Stimulated activated CD4-positive, alpha-beta T cell treated with anti-CD3 and anti-CD28 coated beads, Interleukin-15, amount 100 ng/mL, for 24 hours (primary cell): ENCODE data around the gene CDK18.
"Not testable (repeated sequence)": the region's sequence is repeated elsewhere in the genome, so short reads cannot be mapped to it uniquely, and the experiment has no call there.

ENCODE experiments used
- DNase-seq: peaks from one replicate; pipeline ENCODE4 v3.0.0-alpha.2; 2020

The CDK18 gene

GRCh38 chr1:205481218-205481617, 23.3 kb upstream of the CDK18 start:
- DNase-seq, result no peak

- no peak for DNase-seq
These were observed 22.8 kb upstream of the CDK18 start for GRCh38 chr1:205481629-205482151.

- not testable (repeated sequence) for DNase-seq
These were observed 21.9 kb upstream of the CDK18 start for GRCh38 chr1:205482587-205482986.

- DNase-seq, result no peak
These were observed 21.1 kb upstream of the CDK18 start for GRCh38 chr1:205483372-205483771.

GRCh38 chr1:205484985-205485967, 19.2 kb upstream of the CDK18 start:
- DNase-seq, result peak; percentile 70

DNA sequence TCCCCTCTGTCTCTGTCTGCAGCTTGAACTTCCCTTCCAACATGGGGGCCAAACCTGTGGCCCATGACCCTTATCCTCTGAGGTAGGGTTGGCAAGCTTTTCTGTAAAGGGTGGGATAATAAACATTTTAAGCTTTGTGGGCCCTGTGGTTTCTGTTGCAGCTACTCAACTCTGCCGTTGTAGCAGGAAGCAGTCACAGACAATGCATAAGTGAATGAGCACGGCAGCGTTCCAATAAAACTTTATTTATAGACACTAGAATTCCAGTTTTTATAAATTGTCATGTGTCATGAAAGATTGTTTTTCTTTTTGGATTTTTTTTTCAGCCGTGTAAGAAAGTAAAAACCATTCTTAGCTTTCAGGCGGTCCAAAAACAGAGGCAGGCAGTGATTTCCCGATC, 18.2 kb upstream of the CDK18 start:
- DNase-seq, result no peak

DNA sequence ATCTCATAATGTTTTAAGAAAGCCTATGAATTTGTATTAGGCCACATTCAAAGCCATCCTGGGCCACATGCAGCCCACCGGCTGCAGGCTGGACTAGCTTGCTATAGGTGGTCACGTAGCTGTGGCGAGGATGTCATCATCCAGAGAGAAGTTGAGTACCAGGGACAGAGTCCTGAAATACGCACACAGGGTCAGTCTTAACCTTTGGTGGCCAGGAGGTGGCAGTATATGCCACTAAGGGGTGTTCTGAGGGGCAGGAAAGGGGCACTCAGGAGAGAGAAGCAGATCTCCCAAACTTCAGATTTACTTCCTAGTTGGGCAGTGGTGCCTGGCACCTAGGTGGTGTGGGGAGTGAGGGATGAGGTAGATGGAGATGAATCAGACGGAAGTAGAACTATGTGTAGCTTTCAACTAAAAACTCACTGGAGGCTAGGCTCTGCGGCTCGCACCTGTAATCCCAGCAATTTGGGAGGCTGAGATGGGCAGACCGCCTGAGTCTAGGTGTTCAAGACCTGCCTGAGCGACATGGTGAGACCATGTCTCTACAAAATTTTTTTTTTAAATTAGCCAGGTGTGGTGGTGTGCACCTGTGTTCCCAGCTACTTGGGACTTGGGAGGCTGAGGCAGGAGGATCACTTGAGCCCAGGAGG, 16.3 kb upstream of the CDK18 start:
- DNase-seq, result peak; percentile 55

DNA sequence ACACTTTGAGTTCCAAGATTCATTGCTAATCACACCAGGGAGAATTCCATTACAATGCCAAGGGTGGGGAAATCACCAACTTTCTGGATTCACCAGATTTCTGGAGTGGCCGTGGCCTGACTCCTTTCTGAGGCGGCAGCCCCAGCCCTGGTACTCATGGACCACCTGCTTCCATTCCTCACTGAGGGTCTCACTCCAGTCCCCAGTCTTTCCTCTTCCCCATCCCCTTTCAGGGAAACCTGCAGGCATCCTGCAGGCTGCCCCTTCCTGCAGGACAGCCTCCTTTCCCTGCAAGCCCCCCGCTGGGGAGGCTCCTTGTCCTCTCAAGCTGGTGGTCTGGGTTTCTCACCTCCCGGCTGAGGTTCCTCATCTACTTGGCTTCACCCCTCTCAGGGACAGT, 12.7 kb upstream of the CDK18 start:
- DNase-seq, result no peak

GRCh38 chr1:205492201-205492667, 12.2 kb upstream of the CDK18 start:
- DNase-seq, result no peak

DNA sequence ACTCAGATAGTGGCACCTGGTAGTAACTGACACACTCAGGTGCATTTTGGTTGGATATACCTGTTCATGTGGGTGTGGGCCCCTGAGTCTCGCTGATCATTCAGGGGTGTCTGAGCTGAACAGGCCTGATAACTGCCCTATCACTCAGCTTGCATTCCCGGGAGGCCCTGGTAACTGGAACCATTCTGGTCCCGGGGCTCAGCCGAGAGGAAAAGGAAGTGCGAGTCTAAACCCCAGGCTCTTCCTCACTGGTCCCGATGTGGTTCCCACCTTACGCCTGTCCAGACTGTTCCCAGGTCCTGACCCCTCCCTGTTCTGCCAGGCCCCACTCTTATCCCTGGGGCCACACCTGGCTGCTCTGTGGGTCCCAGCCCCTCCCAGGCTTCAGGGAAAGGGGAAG, 11.7 kb upstream of the CDK18 start:
- no peak for DNase-seq

DNA sequence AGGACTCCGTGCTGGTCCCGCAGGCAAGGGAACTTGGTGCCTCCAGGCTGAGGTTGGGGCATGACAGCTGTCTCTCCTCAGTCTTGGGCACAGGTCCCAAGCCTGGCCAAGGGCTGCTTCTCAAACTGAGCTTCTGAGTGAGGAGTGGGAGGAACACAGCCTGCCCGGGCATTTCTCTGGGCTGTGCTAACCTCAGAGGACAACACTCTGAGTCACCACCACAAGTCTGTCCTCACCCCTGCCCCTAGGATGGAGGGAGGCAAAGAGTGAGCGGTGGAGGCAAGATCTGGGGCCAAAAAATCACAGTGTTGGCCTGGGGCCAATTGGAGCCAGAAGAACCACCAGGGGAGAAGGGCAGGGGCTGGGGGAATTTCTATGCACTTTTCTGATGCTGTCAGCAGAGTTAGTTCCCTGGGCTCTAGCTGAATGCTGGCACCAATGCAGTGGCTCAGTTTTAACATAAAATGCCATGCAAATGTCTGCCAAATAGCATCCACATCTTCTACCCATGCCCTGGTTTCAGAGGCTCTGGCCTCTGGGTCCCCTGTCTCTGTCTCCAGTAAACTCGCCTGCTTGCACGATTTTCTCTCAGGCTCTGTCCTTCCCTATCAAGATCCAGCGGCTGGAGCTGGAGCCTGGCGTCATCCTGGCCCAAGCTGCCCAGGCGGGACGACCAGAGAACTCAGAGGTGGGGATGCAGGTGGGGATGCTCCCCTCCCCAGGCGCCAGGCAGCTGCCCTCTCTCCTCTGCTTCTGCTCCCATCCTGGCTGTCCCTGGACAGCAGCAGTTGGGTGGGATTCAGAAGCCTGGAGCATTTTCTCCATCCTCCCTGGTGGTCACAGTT, 11.0 kb upstream of the CDK18 start:
- DNase-seq, result no peak

DNA sequence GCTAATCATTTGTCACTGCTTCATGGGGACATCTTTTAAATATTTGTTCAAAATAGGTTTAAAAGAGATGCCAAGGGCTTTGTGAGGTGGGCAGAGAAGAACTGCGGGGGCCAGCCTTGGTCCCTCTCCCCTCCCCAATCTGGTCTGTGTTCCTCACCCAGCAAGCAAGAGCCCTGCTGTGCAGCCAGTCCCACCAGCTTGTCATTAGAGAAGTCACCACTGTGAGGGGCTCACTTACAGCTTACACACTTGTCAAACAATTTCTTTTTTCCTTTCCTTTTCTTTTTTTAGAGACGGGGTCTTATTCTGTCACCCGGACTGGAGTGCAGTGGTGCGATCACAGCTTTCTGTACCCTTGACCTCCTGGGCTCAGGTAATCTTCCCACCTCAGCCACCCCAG, 10.4 kb upstream of the CDK18 start:
- no peak for DNase-seq

DNA sequence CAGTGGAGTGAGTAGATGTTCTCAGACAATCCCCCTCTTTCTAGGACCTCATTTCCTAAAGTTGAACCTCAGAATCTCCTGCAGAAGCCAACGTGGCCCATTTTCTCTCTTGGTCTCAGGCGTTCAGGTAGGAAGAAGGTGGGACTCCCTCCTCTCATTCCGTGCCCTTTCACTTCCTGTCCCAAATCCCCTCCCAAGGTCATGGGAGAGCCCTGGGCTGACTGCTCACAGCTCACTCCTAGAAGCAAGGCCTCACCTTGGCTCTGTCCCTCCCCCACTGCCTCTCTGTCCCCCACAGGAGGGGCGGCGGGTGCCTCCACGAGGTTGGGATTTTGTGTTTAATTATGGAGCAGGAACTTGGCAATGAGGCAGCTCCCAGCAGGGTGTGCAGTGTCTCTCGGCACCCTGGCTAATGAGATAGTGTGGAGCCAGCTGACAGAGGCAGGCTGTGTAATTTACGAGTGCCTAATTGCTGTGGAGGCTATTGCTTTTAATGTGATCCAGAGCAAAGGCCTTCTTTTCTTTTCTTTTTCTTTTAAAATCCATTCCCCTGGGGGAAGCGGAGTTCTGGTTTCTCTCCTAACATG, 9.1 kb upstream of the CDK18 start:
- DNase-seq, result no peak

- no peak for DNase-seq
These were observed 7.8 kb upstream of the CDK18 start for GRCh38 chr1:205496661-205497060.

DNA sequence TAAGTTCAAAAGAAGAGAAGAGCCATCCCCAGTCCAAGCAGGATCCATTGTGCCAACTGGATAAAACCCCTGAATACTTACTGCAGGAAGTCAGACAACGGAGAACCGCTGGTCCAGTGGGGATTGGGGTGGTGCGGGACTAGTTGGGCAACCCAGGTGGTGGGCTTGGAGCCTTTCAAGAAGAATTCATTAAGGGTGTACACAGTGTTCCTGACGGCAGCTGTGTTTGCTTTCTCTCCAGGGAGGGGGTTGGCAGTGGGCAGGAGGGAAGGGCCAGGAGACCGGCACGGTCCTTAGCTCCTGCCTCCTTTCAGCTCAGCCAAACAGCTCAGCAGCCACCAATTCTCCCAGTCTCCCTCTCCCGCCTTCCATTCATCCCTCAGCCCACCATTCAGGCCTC, 7.1 kb upstream of the CDK18 start:
- no peak for DNase-seq

DNA sequence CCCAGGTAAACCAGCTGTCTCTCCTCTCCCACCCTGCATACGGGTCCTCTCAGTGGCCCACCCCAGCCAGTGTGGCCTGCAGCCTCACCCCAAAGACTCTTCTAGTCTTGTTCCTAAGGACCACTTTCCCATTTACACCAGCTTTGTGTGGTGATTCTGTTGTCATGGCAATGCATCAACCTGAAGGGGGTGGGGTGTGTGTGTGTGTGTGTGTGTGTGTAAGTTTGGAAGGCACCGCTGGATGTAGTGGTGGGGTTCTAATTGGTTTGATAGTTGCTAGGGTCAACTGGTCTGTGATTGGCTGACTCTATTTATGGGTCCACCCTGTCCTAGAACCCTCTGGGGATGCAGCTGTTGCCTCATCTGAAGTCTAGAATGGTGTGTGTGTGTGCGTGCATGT, 4.7 kb upstream of the CDK18 start:
- DNase-seq, result no peak

GRCh38 chr1:205500240-205501233, 3.9 kb upstream of the CDK18 start:
- no peak for DNase-seq

GRCh38 chr1:205502111-205502810, 2.2 kb upstream of the CDK18 start:
- DNase-seq, result no peak

DNA sequence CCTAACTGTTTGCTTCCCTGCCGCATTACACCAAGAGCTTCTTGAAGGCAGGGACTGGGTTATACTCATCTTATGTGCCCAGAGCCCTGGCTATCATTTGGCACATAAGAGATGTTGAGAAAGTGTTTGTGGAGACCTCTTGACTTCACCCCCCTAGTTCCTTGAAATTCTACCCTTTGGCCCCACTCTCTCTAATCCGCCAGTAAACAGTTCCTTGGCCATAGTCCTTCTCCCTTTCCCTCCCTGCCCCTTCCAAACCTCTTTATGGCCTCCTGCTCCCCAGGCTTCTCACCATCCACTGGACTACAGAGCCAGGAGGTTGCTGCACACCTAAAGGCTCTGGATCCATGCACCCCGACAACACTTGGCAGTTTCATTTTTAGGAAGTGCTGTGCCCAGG, 1.5 kb upstream of the CDK18 start:
- DNase-seq, result no peak

DNA sequence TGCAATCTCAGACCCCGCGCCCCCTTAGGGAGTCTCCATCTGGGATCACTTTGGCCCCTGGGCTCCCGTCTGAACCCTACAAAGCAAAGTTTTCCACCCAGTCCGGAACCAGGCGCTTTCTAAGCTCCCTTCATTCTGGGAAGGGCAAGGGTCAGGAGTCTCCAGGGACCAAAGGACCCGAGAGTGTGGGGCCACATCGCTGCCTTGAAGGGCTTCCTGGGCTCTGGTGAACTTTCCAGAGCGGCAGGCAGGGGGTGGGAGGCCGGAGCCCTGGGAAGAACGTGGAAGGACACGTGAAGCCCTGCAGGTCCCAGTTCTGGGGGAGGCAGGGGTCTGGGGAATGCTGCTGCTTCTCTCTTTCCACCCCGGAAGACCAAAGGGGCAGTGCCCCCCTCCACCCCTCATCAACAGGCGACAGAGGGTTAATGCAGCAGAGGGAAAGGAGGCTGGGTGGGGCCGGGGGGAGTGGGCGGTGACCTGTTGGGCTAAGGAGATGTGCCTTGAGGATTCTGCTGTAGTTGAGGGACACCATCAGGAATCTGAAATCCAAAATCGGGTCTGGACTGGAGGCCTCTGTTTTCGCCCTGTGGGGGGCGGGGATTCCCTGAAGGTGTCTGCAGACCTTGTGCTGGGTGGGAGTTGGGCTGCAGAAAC, 734 bp downstream of the CDK18 start:
- peak; percentile 9 for DNase-seq
